ENCODE results near the gene INS. TPM values are rescaled to one million over a fixed set of nuclear protein-coding genes. Genes with fewer than 3 reads are reported as not detected.

The INS gene
- total RNA-seq, 1 donor from 2014 or later = not detected

GRCh38 chr11:2122907-2123627 lies 37.9 kb downstream of the INS start:
- Histone ChIP-seq H3K27ac (no peak overlapping the region), H3K4me3 (no peak overlapping the region), H3K36me3 (no peaks in the 10 kb centered on the region), H3K27me3 (ENCODE audit: low read depth) (peaks cover 24% of the 10 kb centered on the region), H3K9me3 (no peaks in the 10 kb centered on the region), H3K4me1 (no peaks in the 10 kb centered on the region)
- no peak for TF ChIP-seq CTCF (IDR thresholded peaks at IDR 0.05)
- intact Hi-C loops (cut with DNase I) = no loop called here
- no peak for ATAC-seq
- DNase-seq = peak; percentile 25

DNA sequence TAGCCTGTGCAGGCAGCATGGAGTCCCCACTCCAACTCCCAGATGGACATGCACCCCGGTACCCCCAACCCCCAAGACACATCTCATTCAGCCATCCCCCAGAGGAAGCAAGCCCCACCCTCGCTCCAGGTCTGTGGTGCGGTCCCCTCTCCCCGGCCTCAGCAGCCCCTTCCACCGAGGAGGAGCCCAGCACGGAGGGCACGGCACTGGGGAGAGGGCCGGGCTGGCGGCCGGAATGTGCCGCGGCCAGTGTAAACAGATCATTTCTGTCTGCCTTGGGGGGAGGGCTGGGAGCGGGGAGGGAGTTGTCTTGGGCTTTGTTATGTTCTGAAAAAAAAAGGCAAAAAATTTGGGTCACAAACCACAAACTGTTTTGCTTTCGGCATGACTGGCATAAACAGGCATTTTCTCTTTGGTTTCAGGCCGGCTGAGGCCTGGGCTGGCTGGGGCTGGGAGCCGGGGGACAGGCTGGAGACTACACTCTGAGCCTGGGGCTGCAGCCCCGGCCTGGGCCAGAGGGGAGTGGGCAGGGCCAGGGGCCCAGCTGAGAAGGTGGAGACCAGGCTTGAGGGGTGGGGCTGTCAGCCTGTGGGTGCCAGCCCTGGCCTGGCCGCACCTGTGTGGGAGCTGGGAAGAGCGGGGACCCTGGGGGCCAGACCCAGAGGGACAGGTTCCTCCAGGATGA lies 38.6 kb downstream of the INS start:
- no peak overlapping the region for H3K4me3 ChIP-seq
- no peaks in the 10 kb centered on the region for H3K36me3 ChIP-seq
- no peaks in the 10 kb centered on the region for H3K4me1 ChIP-seq
- no peaks in the 10 kb centered on the region for H3K9me3 ChIP-seq
- peaks cover 24% of the 10 kb centered on the region for H3K27me3 ChIP-seq (ENCODE audit: low read depth)
- ATAC-seq (peak in 1 of 2 donors; percentile 16), DNase-seq (no peak)
- H3K27ac ChIP-seq = no peak overlapping the region
- intact Hi-C loops (cut with DNase I) = no loop called here
- no peak for TF ChIP-seq CTCF (IDR thresholded peaks at IDR 0.05)

- no peak for TF ChIP-seq CTCF (IDR thresholded peaks at IDR 0.05)
- peak; percentile 27 for DNase-seq
- Histone ChIP-seq H3K36me3 (no peaks in the 10 kb centered on the region), H3K4me3 (no peak overlapping the region), H3K27me3 (ENCODE audit: low read depth) (peaks cover 24% of the 10 kb centered on the region), H3K4me1 (no peaks in the 10 kb centered on the region), H3K9me3 (peaks cover 2% of the 10 kb centered on the region), H3K27ac (no peak overlapping the region)
- peak in 1 of 2 donors; percentile 35 for ATAC-seq
- intact Hi-C loops (cut with DNase I) = no loop called here
Measured at GRCh38 chr11:2121227-2122130, 39.5 kb downstream of the INS start.

GRCh38 chr11:2120359-2121100 lies 40.5 kb downstream of the INS start:
- TF ChIP-seq CTCF (IDR thresholded peaks at IDR 0.05) = no peak
- intact Hi-C loops (cut with DNase I) = no loop called here
- no peak overlapping the region for H3K4me3 ChIP-seq
- H3K27ac ChIP-seq = no peak overlapping the region
- DNase-seq = no peak
- H3K27me3 ChIP-seq (ENCODE audit: low read depth) = peaks cover 24% of the 10 kb centered on the region
- ATAC-seq = no peak
- H3K4me1 ChIP-seq = no peaks in the 10 kb centered on the region
- H3K36me3 ChIP-seq = no peaks in the 10 kb centered on the region
- H3K9me3 ChIP-seq = peaks cover 5% of the 10 kb centered on the region

DNA sequence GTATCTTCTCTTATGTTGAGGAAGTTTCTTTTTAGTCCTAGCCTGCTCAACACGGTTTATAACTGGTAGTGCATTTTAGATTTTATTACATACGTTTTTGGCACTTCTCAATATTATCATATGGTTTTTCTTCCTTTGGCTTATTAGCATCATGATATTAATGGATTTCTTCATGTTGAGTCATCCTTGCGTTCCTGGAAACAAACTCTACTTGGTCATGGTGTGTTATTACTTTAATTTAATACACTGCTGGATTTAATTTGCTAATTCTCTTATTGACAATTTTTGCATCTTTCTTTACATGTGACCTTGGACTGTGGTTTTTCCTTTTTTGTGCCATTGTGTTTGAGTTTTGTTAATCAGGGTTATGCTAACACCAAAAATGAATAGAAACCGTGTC lies 42.3 kb downstream of the INS start:
- TF ChIP-seq CTCF (IDR thresholded peaks at IDR 0.05) = no peak

More for the DNA sequence above, 42.3 kb downstream of the INS start:
- Histone ChIP-seq H3K9me3 (peaks cover 5% of the 10 kb centered on the region), H3K27me3 (ENCODE audit: low read depth) (peaks cover 24% of the 10 kb centered on the region), H3K27ac (no peak overlapping the region), H3K4me3 (no peak overlapping the region), H3K36me3 (no peaks in the 10 kb centered on the region), H3K4me1 (no peaks in the 10 kb centered on the region)
- ATAC-seq (no peak), DNase-seq (no peak)
- intact Hi-C loops (cut with DNase I) = no loop called here

All from lower lobe of right lung (tissue), 2 donors.